Ramos (cell line): ENCODE data around the gene IFNL1.
"Not testable (repeated sequence)": the region's sequence is repeated elsewhere in the genome, so short reads cannot be mapped to it uniquely, and the experiment has no call there.

ENCODE experiments used
- in situ Hi-C: fragments of 300-500 bp; cut with MboI; formaldehyde crosslinking; loops from one replicate; pipeline ENCODE4 v1.14.3; 2022; ENCODE audit warnings: low sequenced_read_pairs; ENCODE audit not compliant: unreplicated experiment

IFNL1 gene

DNA sequence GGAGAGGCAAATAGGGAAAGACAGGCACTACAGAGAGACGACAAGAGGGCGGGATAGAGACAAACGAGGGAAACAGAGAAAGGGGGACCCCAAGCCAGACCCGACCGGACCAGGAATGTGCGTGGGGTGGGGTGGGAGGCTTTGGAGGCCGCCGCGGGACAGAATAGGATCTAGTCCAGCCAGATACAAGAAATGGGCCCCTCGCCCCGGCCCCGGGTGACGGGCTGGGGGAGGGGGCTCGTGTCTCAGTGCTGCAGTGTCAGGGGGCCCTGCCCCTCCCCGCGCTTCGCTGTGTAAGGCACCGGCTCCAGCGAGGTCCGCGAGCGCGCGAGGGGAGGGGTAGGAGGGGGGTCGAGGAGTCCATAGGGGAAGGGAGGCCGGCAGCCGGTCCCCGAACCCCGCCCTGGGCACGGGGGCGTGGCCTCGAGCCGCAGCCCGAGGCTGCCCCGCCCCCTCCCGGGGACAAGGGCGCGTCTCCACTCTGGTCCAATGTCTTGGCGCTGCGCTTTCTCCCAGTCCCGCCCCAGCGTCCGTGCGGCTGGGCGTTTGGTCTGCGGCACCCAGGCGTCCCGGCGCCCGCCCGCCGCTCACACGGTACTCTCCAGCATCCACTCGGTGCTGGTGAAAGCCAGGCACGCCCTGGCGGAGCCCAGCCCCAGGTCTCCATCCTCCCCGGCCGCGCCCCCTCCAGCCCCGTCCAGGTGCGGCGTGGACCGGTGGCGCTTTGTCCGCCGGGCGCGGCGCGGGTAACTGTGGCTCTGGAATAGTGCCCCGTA, 11.0 kb downstream of the IFNL1 start:
- in situ Hi-C loops = no loop called here

DNA sequence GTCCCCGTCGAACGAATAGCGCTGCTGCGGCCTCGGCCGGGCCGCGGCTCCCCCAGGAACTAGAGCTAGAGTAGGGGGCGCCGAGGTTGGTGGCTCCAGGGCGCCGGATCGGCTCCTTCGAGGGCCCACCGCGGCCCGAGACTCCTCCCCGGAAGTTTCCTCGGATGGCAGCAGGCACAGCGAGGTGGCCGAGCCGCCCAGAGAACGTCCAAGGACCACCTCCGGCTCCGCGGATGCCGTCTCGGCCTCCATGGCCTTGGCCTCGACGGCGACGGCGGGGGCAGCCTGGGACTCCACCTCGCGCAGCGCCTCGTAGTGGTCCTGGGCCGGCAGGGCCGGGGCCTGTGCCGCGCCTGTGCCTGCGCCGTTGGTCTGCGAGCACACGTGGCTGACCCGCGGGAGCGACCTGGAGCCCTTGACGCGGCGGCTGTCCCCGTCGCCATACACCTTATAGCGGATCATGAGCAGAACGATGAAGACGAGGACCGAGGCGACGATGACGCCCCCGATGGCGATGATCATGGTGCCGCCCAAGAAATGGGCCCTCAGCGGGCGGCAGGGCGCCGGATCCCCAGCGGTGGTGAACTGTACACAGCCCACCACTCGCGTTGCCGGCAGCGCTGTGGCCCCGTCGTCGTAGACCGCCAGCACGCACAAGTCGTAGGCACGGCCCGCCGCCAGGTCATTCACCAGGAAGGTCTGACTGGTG, 11.8 kb downstream of the IFNL1 start:
- in situ Hi-C loops = no loop called here

DNA sequence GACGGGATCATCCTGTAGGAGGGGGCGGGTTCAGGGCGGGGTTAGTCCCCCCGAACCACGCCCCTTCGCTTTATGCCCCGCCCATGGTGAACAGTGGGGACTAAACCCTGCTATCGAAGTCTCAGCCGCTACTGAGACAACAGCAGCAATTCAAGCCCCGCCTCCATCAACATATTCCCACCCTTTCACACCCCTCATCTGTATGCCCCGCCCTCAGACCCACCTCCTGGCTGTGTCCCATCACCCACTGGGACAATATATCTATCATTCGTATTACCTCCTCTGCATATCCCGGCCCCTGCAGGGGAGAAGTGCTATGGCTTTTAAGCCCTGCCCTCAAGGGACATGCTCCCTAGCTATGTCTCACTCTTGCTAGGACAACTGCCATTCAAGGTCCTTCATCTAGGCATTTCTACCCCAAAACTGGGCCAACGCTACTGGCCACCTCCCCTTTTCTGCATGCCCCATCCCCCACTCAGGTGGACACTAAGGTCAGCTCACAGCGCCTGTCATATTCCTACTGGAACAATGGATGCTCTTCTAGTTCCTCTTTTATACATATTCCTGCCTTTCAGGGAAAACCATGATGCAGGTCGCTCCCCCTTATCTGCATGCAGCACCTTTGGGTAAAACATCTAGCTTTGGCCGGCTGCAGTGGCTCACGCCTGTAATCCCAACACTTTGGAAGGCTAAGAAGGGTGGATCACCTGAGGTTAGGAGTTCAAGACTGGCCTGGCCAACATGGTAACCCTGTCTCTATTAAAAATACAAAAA, 12.5 kb downstream of the IFNL1 start:
- in situ Hi-C loops = no loop called here

DNA sequence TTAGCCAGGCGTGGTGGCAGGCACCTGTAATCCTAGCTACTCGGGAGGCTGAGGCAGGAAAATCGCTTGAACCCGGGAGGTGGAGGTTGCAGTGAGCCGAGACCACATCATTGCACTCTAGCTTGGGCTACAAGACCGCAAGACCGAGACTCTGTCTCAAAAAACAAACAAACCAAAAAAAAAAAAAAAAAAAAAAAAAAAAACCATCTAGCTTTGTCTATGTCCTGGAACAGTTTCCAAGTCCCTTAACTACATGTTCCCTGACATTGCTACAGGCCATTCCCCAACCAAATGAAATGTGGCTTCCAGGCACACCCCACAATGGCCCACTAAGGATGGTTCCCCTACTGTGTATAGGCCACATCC, 13.1 kb downstream of the IFNL1 start:
- in situ Hi-C loops = not testable (repeated sequence)

DNA sequence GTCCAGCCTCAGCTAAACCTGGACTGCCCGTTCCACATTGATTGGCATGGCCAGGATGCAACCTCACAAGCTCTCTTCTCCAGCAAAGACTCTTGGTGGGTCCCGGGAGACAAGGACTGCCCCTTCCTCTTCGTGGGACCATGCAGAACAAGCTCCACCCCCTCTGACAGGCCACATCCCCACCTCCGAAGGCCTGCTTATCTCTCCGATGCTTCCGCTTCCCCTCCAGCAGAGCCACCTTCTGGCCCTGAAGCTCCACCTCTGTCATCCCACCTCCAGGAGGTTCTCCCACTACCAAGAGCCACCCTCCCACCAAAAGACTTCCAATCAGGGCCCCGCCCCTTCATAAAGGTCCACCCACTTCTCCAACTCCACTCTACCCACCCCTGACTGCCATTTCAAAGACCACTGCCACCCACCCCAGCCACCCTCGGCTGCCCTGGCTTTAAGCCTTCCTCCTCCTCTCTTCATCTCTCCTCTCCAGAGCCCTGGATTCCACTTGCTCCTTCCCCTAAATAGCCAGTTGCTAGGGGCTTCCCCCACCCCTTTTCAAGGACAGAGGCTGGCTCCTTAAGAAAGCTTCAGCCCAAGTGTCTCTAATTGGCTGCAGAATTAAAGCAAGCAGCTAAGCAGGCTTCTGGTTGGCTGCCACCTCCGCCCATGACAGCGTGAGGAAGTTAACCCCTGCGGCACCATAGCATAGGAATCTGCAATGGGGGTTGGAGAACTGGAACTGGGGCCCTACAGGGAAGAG, 14.5 kb downstream of the IFNL1 start:
- in situ Hi-C loops = loop anchor here (10.0 kb wide), 1 partner anchor 196 kb away; no protein-coding TSS in a partner anchor

DNA sequence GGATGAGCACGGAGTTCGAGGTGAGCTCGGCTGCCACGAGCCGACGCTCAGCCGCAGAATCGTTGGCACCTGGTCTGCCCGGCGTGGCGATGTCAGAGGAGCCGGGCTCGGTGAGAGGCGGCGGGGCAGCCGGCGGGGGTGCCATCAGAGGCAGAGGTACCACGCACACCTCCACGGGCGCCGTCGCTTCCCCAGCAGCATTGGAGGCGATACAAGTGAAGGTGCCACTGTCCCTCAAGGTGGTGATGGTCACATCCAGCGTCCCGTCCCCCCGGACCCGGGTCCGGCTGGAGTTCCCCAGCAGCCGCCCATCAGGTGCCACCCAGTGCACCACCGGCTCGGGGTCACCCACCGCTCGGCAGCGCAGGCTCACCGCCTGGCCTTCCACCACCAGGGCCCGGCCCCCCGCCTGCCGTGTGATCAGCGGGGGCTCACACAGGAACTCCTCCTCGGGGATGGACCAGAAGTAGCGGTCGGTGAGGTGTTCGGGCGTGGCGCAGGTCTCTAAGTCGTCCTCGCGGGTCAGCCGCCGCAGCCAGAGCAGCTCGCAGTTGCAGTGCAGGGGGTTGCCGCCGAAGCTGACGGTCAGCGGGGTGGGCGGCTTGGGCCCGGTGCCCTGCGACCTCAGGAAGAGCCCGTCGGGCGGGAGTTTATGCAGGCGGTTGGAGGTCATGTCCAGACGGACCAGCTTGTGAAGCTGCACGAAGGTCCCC, 18.0 kb downstream of the IFNL1 start:
- in situ Hi-C loops = loop anchor here (10.0 kb wide), 1 partner anchor 199 kb away; no protein-coding TSS in a partner anchor

DNA sequence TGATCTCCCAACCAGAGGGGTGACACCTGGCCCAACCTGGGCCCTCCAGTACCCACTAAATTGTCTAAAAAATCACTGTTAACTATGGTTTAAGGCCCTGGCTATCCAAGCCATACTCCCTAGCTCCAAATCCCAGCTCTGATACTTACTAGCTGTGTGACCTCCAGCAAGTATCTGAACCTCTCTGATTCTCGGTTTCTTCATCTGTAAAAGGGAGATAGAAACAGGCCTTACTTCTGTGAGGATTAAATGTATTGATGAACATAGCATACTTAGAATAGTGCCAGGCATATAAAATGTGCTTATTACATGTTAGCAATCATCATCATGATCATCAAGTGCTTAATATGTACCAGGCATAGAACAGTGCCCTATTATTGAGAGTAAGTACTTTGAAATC, 19.7 kb downstream of the IFNL1 start:
- in situ Hi-C loops = loop anchor here (10.0 kb wide), 1 partner anchor 201 kb away; no protein-coding TSS in a partner anchor

DNA sequence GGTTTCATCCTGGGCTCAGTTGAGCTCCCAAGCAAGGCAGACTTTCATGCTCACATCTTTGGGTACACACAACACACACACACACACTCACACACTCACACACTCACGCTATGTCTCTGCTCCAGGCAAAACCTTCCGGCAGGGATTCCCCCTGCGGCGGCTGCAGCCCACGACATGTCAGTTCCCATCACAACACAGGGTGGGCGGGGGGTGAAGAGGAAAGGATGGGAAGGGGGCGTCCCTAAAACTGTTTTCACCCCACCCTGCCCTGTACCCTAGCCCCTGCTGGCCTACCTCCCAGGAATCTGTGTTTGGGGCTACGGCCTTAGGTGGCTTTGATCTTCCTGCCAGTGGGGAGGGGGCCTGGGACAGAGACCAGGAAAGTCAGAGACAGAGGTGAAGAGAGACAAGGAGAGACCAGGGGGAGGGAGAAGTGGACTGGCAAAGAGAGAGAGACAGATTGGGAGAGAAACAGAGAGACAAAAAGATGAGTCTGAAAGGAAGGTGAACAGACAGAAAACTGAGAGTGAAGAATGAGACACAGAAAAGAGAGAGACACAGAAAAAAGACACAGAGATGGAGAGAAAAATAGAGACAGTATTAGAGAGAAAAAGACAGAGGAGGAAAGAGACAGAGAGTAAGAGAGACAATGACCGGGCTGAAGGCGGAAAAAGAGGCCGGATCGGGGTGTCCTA, 20.6 kb downstream of the IFNL1 start:
- in situ Hi-C loops = loop anchor here (10.0 kb wide), 1 partner anchor 202 kb away; no protein-coding TSS in a partner anchor

DNA sequence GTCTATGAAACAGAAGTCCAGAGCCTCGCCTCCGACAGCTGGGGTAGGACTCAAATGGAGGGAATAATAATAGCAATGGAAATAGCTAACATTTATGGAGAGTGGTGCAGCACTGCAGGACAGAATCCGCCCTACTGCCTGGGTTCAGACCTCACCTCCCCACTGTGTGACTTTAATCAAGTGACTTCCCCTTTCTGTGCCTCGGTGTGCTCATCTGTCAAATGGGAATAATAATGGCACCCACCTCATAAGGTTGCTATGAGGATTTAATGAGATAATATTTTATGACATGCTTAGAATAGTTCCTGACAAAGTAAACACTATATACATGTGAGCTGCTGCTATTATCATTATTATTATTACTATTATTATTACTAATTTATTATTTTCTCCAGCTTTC, 21.3 kb downstream of the IFNL1 start:
- in situ Hi-C loops = loop anchor here (10.0 kb wide), 1 partner anchor 203 kb away; no protein-coding TSS in a partner anchor

DNA sequence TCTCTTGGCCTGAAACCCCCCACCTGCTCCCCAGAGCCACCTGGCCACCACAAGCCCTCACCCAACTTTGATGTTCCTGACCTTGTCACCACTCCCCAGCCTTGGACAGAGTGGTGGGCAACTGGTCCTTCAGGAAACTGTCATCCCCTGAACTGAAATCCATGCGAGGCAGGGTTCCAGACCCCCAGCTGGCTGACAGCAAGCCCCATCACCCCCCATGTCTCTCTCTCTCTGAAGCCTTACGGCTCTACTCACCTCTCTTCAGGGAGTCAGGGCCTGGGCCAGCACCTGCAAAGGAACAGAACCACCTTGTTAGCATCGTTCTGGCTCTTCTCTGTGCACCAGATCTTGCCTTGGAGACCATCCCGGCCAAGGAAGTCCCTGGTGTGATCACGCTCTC, 21.9 kb downstream of the IFNL1 start:
- in situ Hi-C loops = loop anchor here (10.0 kb wide), 1 partner anchor 203 kb away; no protein-coding TSS in a partner anchor

DNA sequence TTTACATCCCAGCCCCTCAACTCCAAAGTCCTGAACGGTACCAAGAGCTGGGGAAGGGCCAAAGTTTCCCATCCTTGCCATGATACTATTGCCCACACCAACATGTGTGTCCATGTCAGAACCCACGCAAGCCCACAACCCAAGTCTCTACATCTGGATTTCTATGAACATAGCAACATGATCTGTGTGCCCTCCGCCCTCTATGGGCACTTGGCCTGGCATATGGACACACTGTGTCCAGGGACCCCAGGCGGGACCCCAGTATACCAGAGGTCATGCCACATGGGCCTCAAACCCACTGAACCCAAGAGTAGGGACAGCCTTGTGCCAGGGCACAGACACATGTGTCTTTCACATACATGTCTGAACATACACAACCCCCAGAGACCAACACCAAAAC, 22.5 kb downstream of the IFNL1 start:
- in situ Hi-C loops = loop anchor here (10.0 kb wide), 1 partner anchor 204 kb away; no protein-coding TSS in a partner anchor

DNA sequence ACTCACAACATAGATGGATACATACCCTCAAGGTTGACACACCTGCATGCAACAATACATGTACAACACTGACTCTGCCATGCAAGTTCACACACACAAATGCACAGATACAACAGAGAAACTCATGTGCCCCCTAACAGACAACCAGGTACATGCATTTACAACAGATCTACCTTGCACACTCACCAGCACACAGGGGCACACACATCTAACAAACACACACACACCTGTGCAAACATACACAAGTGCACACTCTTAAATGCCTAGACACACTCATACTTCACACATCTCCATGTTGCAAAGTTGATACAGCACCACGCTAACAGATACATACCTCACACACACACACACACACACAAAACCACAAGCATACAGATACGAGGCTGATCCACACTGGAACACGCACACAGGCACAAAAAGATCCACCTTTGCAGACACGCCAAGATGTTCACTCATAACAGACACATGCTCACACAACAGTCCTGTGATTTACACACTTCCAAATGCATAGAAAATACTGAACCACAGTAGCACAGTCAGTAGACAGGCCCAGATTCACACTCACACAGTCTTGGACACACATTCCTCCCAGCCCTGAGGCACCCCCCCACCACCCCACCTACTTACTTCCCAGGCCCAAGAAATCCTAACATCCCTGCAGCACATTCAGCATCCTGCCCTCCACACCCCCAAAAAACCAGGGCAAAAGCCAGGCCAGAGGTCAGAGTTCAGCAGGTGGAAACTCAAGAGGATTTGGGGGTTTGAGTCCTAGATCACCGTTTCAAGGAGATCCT, 23.1 kb downstream of the IFNL1 start:
- in situ Hi-C loops = loop anchor here (10.0 kb wide), 1 partner anchor 204 kb away; no protein-coding TSS in a partner anchor

DNA sequence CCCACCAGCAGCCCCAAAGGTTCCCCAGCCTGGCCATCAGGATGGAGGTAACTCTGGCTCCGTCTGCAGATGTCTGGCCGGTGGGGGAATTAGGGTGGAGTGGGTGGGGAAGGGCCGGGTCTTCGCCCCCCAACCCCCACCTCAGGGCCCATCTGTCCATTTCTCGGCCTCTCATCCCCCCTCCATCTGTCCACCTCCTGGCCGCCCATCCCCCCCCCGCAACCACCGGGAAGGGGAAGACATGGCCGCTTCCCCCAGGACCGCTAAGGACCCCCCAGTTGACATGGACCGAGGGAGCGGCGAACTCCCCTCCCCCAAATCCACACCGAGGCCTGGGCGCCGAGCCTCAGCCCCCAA, 23.7 kb downstream of the IFNL1 start:
- in situ Hi-C loops = loop anchor here (10.0 kb wide), 2 partner anchors 105 to 205 kb away; no protein-coding TSS in a partner anchor

DNA sequence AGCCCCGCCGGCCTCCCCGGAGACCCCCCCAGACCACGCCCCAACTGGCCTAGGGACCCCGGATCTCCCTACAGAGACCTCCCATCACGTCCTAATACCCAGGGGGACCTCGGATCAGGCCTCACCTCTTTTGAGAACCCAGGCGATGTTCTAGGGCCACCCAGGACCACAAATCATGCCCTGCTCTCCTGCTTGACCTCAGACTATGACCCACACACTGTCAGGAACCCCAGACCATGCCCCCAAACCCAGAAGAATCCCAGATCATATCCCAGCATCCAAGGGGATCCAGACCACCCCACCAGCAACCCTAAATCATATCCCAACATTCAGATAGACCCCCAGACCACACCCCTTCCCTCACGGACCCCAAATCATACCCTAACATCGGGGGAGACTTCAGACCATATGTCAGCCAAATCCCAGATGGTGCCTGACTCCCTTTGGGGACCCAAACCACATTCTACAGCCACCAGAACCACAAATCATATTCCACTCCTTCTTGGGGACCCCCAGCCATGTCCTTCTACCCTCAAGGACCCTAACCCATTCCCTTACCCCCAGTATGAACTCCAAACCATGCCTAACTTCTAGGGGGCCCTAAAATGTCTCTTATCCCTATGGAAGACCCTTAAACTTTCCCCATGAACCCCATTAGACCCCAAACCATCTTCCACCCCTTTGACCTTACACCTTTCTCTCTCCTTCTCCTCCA, 25.1 kb downstream of the IFNL1 start:
- in situ Hi-C loops = loop anchor here (10.0 kb wide), 1 partner anchor 106 kb away; no protein-coding TSS in a partner anchor

DNA sequence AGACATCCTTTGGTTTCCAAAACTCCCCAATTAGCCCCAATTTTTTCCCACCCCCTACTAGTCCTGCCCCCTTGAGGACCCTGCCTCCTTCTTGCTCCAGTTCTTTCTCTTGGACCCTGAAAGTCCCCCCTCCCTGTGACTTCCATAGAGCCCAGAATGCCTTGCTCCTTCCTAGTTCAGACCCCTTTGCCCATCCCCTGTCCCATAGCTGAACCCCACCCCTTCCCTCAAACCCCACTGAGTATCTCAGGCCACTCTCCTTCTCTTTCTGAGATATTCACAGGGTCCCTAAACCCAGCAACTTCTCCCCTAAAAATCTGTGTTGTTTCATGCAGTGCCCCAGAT, 25.6 kb downstream of the IFNL1 start:
- in situ Hi-C loops = loop anchor here (10.0 kb wide), 1 partner anchor 107 kb away; no protein-coding TSS in a partner anchor

DNA sequence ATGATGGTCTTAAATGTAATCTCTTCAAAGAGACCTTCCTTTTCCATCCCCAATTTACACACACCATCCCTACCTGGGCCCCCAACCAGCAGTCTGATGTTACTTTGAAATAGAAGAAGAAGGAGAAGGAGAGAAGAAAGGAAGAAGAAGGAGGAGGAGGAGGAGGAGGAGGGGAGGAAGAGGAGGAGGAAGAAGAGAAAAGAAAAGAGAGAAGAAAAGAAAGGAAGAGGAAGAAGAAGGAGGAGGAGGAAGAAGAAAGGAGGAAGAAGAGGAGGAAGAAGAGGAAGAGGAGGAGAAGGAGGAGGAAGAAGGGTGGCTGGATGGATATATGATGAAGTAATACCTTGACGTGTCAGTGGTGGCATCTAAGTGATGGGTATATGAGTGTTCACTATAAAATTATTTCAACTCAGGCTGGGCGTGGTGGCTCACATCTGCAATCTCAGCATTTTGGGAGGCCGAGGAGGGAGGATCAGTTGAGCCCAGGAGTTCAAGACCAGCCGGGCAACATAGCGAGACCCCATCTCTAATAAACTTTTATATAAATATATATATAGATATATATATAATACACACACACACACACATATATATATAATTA, 28.1 kb downstream of the IFNL1 start:
- in situ Hi-C loops = loop anchor here (10.0 kb wide), 1 partner anchor 110 kb away; no protein-coding TSS in a partner anchor
